Measurements from ENCODE around the gene HOXD13.

HOXD13 gene

DNA sequence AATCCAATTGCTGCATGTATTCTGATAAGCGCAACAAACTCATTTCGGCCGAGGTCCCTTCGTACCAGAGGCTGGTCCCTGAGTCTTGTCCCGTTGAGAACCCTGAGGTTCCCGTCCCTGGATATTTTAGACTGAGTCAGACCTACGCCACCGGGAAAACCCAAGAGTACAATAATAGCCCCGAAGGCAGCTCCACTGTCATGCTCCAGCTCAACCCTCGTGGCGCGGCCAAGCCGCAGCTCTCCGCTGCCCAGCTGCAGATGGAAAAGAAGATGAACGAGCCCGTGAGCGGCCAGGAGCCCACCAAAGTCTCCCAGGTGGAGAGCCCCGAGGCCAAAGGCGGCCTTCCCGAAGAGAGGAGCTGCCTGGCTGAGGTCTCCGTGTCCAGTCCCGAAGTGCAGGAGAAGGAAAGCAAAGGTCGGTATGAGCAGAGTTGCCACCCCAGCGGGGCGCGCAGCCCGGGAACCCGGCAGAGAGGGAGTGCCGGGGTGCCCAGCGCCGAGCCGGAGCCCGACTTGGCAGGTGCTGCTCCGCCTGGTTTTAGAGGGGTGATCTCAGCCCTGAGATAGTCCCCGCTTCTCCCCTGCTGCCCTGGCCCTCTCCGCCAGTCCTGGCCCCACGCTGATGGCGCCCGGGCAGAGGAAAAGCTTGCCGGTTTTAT, 24.8 kb downstream of the HOXD13 start:
- peak; percentile 10 for ATAC-seq
- TF ChIP-seq ISL1 (CRISPR knock-in tag; IDR thresholded peaks at IDR 0.05), result no peak
- no peak for TF ChIP-seq ZNF70 (CRISPR knock-in tag; IDR thresholded peaks at IDR 0.05)
- no peak for TF ChIP-seq RARB (CRISPR knock-in tag; IDR thresholded peaks at IDR 0.05)
- no peak for TF ChIP-seq BACH2 (CRISPR knock-in tag; IDR thresholded peaks at IDR 0.05; ENCODE audit: borderline replicate concordance)
- TF ChIP-seq, protein P1, sequence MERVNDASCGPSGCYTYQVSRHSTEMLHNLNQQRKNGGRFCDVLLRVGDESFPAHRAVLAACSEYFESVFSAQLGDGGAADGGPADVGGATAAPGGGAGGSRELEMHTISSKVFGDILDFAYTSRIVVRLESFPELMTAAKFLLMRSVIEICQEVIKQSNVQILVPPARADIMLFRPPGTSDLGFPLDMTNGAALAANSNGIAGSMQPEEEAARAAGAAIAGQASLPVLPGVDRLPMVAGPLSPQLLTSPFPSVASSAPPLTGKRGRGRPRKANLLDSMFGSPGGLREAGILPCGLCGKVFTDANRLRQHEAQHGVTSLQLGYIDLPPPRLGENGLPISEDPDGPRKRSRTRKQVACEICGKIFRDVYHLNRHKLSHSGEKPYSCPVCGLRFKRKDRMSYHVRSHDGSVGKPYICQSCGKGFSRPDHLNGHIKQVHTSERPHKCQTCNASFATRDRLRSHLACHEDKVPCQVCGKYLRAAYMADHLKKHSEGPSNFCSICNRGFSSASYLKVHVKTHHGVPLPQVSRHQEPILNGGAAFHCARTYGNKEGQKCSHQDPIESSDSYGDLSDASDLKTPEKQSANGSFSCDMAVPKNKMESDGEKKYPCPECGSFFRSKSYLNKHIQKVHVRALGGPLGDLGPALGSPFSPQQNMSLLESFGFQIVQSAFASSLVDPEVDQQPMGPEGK (CRISPR knock-in tag; IDR thresholded peaks at IDR 0.05; ENCODE audit: borderline replicate concordance), result no peak

DNA sequence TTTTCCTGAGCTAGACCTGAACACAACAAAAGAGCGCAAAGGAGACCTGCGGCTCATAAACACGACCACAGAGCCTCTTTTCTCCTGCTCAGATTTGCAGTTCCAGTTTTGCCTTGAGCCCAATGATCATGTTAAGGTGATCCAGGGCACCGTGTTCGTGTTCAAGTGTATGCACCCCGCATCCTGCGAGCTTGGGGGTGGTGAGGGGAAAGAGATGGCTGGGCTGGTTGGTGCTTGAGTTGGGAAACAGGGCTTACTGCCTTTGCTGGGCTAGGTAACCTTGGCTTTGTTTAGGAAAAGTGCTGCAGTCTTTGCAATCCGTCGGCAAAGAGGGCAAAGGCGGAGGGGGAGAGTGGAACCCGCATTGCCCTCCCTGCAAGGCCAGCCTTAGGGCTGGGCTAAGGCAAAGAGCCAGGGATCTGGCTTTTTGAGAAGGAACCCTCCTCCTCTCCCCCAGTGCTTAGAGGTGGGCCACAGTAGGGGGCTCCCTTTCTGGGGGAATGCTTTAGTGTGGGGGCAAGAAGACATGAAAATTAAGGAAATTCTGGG, 25.4 kb downstream of the HOXD13 start:
- ATAC-seq, result no peak
- no peak for TF ChIP-seq PPARA (CRISPR knock-in tag; IDR thresholded peaks at IDR 0.05; ENCODE audit: borderline replicate concordance)
- TF ChIP-seq RARB (CRISPR knock-in tag; IDR thresholded peaks at IDR 0.05), result no peak
- TF ChIP-seq CSDC2 (CRISPR knock-in tag; IDR thresholded peaks at IDR 0.05), result no peak
- TF ChIP-seq TOX (CRISPR knock-in tag; IDR thresholded peaks at IDR 0.05; ENCODE audit: borderline replicate concordance), result no peak
- TF ChIP-seq, protein P2, sequence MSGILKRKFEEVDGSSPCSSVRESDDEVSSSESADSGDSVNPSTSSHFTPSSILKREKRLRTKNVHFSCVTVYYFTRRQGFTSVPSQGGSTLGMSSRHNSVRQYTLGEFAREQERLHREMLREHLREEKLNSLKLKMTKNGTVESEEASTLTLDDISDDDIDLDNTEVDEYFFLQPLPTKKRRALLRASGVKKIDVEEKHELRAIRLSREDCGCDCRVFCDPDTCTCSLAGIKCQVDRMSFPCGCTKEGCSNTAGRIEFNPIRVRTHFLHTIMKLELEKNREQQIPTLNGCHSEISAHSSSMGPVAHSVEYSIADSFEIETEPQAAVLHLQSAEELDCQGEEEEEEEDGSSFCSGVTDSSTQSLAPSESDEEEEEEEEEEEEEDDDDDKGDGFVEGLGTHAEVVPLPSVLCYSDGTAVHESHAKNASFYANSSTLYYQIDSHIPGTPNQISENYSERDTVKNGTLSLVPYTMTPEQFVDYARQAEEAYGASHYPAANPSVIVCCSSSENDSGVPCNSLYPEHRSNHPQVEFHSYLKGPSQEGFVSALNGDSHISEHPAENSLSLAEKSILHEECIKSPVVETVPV (CRISPR knock-in tag; IDR thresholded peaks at IDR 0.05), result no peak
- no peak for TF ChIP-seq ISL1 (CRISPR knock-in tag; IDR thresholded peaks at IDR 0.05)
- TF ChIP-seq ESRRG (CRISPR knock-in tag; IDR thresholded peaks at IDR 0.05), result no peak
- TF ChIP-seq, protein P3, sequence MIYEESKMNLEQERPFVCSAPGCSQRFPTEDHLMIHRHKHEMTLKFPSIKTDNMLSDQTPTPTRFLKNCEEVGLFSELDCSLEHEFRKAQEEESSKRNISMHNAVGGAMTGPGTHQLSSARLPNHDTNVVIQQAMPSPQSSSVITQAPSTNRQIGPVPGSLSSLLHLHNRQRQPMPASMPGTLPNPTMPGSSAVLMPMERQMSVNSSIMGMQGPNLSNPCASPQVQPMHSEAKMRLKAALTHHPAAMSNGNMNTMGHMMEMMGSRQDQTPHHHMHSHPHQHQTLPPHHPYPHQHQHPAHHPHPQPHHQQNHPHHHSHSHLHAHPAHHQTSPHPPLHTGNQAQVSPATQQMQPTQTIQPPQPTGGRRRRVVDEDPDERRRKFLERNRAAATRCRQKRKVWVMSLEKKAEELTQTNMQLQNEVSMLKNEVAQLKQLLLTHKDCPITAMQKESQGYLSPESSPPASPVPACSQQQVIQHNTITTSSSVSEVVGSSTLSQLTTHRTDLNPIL (CRISPR knock-in tag; IDR thresholded peaks at IDR 0.05; ENCODE audit: low read depth), result no peak
- TF ChIP-seq GLIS3 (CRISPR knock-in tag; IDR thresholded peaks at IDR 0.05), result no peak
- no peak for TF ChIP-seq TCF4 (CRISPR knock-in tag; IDR thresholded peaks at IDR 0.05; ENCODE audit: borderline replicate concordance)
- TF ChIP-seq, protein P1 (CRISPR knock-in tag; IDR thresholded peaks at IDR 0.05; ENCODE audit: borderline replicate concordance), result no peak
- TF ChIP-seq ARNTL (CRISPR knock-in tag; IDR thresholded peaks at IDR 0.05; ENCODE audit: borderline replicate concordance, low read depth), result no peak
- TF ChIP-seq ZNF565 (CRISPR knock-in tag; conservative IDR thresholded peaks at IDR 0.05; ENCODE audit: low read depth), result no peak
- TF ChIP-seq ZC3H10 (CRISPR knock-in tag; IDR thresholded peaks at IDR 0.05), result no peak
- TF ChIP-seq, protein P4, sequence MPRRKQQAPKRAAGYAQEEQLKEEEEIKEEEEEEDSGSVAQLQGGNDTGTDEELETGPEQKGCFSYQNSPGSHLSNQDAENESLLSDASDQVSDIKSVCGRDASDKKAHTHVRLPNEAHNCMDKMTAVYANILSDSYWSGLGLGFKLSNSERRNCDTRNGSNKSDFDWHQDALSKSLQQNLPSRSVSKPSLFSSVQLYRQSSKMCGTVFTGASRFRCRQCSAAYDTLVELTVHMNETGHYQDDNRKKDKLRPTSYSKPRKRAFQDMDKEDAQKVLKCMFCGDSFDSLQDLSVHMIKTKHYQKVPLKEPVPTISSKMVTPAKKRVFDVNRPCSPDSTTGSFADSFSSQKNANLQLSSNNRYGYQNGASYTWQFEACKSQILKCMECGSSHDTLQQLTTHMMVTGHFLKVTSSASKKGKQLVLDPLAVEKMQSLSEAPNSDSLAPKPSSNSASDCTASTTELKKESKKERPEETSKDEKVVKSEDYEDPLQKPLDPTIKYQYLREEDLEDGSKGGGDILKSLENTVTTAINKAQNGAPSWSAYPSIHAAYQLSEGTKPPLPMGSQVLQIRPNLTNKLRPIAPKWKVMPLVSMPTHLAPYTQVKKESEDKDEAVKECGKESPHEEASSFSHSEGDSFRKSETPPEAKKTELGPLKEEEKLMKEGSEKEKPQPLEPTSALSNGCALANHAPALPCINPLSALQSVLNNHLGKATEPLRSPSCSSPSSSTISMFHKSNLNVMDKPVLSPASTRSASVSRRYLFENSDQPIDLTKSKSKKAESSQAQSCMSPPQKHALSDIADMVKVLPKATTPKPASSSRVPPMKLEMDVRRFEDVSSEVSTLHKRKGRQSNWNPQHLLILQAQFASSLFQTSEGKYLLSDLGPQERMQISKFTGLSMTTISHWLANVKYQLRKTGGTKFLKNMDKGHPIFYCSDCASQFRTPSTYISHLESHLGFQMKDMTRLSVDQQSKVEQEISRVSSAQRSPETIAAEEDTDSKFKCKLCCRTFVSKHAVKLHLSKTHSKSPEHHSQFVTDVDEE (CRISPR knock-in tag; IDR thresholded peaks at IDR 0.05), result no peak
- TF ChIP-seq SNAI2 (CRISPR knock-in tag; IDR thresholded peaks at IDR 0.05), result no peak
- TF ChIP-seq, protein P5, sequence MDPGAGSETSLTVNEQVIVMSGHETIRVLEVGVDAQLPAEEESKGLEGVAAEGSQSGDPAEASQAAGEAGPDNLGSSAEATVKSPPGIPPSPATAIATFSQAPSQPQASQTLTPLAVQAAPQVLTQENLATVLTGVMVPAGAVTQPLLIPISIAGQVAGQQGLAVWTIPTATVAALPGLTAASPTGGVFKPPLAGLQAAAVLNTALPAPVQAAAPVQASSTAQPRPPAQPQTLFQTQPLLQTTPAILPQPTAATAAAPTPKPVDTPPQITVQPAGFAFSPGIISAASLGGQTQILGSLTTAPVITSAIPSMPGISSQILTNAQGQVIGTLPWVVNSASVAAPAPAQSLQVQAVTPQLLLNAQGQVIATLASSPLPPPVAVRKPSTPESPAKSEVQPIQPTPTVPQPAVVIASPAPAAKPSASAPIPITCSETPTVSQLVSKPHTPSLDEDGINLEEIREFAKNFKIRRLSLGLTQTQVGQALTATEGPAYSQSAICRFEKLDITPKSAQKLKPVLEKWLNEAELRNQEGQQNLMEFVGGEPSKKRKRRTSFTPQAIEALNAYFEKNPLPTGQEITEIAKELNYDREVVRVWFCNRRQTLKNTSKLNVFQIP (CRISPR knock-in tag; IDR thresholded peaks at IDR 0.05; ENCODE audit: borderline replicate concordance, low read depth), result no peak
- TF ChIP-seq BACH2 (CRISPR knock-in tag; IDR thresholded peaks at IDR 0.05; ENCODE audit: borderline replicate concordance), result no peak
- TF ChIP-seq ZNF8 (CRISPR knock-in tag; IDR thresholded peaks at IDR 0.05), result no peak
- TF ChIP-seq OSR1 (CRISPR knock-in tag; IDR thresholded peaks at IDR 0.05), result no peak
